ENCODE data around the gene STK4. TPM values are rescaled to one million over a fixed set of nuclear protein-coding genes. Genes with fewer than 3 reads are reported as not detected.

Gene STK4
- total RNA-seq, 4 donors from 2014 or later: 25.4 to 63.9 (median 33.5) TPM

DNA sequence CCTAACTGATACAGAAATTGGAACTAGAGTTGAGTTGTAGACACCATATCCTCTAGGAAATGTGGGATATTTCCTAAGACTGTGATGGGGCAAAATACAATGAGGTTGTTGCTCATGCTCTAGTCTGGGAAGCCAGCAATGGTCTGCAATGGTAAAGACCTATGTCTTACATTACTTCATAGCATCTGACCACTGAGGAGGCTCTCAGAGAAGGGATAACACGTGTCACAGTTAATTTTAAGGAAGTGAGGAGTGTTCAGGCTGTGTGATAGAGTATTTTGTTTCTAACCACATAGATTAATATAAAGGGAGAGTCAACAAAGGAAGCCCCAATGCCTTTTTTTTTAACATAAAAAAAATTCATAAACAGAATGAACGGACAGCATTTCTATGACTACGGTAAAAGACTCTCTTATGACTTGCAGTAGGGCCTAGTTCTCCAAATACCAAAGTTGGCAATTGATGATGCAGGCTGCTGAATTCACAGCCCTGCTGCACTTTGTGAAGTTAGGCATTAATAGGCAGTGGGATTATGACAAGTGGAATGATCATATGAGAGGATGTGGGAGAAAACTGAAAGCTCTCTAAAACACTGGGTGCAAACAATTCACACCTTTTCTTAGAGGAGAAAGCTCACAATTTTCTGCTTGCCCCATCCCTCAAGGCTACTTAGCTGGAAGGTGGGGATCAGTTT lies 120.9 kb downstream of the STK4 start:
- no peak overlapping the region for H3K27ac ChIP-seq
- no peak overlapping the region for H3K4me3 ChIP-seq
- no peak for DNase-seq (ENCODE audit: low spot score in 2 of 2)
- no peak for TF ChIP-seq POLR2A (IDR thresholded peaks at IDR 0.05)
- no peak for TF ChIP-seq POLR2AphosphoS5 (IDR thresholded peaks at IDR 0.05)
- TF ChIP-seq, protein P1, sequence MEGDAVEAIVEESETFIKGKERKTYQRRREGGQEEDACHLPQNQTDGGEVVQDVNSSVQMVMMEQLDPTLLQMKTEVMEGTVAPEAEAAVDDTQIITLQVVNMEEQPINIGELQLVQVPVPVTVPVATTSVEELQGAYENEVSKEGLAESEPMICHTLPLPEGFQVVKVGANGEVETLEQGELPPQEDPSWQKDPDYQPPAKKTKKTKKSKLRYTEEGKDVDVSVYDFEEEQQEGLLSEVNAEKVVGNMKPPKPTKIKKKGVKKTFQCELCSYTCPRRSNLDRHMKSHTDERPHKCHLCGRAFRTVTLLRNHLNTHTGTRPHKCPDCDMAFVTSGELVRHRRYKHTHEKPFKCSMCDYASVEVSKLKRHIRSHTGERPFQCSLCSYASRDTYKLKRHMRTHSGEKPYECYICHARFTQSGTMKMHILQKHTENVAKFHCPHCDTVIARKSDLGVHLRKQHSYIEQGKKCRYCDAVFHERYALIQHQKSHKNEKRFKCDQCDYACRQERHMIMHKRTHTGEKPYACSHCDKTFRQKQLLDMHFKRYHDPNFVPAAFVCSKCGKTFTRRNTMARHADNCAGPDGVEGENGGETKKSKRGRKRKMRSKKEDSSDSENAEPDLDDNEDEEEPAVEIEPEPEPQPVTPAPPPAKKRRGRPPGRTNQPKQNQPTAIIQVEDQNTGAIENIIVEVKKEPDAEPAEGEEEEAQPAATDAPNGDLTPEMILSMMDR (IDR thresholded peaks at IDR 0.05): no peak
- TF ChIP-seq EP300 (IDR thresholded peaks at IDR 0.05): no peak
- 77% methylated on average over 3 of the region's 3 CpGs for WGBS
- no peaks in the 10 kb centered on the region for H3K4me1 ChIP-seq
- no peaks in the 10 kb centered on the region for H3K9me3 ChIP-seq
- no peaks in the 10 kb centered on the region for H3K27me3 ChIP-seq
- no peaks in the 10 kb centered on the region for H3K36me3 ChIP-seq

GRCh38 chr20:45087814-45088213 lies 121.5 kb downstream of the STK4 start:
- no peaks in the 10 kb centered on the region for H3K36me3 ChIP-seq
- H3K27ac ChIP-seq: no peak overlapping the region
- H3K4me1 ChIP-seq: no peaks in the 10 kb centered on the region
- H3K9me3 ChIP-seq: no peaks in the 10 kb centered on the region
- no peak for TF ChIP-seq POLR2A (IDR thresholded peaks at IDR 0.05)
- no peak for TF ChIP-seq EP300 (IDR thresholded peaks at IDR 0.05)
- TF ChIP-seq, protein P1 (IDR thresholded peaks at IDR 0.05): no peak
- no peak for TF ChIP-seq POLR2AphosphoS5 (IDR thresholded peaks at IDR 0.05)
- no peaks in the 10 kb centered on the region for H3K27me3 ChIP-seq
- WGBS: 38% methylated on average over 1 of the region's 1 CpG
- DNase-seq (ENCODE audit: low spot score in 2 of 2): no peak
- no peak overlapping the region for H3K4me3 ChIP-seq

- no peaks in the 10 kb centered on the region for H3K36me3 ChIP-seq
- H3K27me3 ChIP-seq: no peaks in the 10 kb centered on the region
- 42% methylated on average over 7 of the region's 7 CpGs for WGBS
- no peaks in the 10 kb centered on the region for H3K4me1 ChIP-seq
- DNase-seq (ENCODE audit: low spot score in 2 of 2): no peak
- TF ChIP-seq POLR2A (IDR thresholded peaks at IDR 0.05): no peak
- TF ChIP-seq EP300 (IDR thresholded peaks at IDR 0.05): no peak
- TF ChIP-seq, protein P1 (IDR thresholded peaks at IDR 0.05): no peak
- TF ChIP-seq POLR2AphosphoS5 (IDR thresholded peaks at IDR 0.05): no peak
- no peak overlapping the region for H3K4me3 ChIP-seq
- H3K27ac ChIP-seq: no peak overlapping the region
- H3K9me3 ChIP-seq: no peaks in the 10 kb centered on the region
These were observed 121.9 kb downstream of the STK4 start for GRCh38 chr20:45088247-45088646.

- H3K4me1 ChIP-seq: peaks cover under 1% of the 10 kb centered on the region
- 92% methylated on average over 3 of the region's 3 CpGs for WGBS
- no peaks in the 10 kb centered on the region for H3K36me3 ChIP-seq
- no peaks in the 10 kb centered on the region for H3K27me3 ChIP-seq
- no peak overlapping the region for H3K27ac ChIP-seq
- H3K4me3 ChIP-seq: no peak overlapping the region
- no peak for DNase-seq (ENCODE audit: low spot score in 2 of 2)
- TF ChIP-seq, protein P1 (IDR thresholded peaks at IDR 0.05): no peak
- TF ChIP-seq POLR2AphosphoS5 (IDR thresholded peaks at IDR 0.05) (no peak), POLR2A (IDR thresholded peaks at IDR 0.05) (no peak), EP300 (IDR thresholded peaks at IDR 0.05) (no peak)
- H3K9me3 ChIP-seq: no peaks in the 10 kb centered on the region
These were observed 124.2 kb downstream of the STK4 start for GRCh38 chr20:45090481-45090880.

DNA sequence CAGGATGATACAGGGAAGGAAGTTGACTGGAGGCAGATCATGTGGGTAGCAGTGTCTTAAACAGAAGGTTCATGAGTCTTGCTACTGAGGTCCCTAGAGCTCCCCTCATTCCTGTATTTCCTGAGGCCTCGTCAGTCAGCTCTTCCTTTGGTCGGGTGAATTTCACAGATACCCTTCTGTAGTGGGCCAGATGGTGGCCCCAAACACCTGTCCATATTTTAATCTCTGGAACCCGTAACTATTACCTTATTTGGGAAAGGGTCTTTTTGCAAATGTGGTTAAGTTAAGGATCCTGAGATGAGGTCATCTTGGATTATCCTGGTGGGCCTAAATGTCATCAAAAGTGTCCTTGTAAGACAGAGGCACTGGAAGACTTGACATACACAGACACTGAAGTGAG lies 125.1 kb downstream of the STK4 start:
- no peak overlapping the region for H3K4me3 ChIP-seq
- H3K4me1 ChIP-seq: peaks cover 4% of the 10 kb centered on the region
- H3K27ac ChIP-seq: no peak overlapping the region
- H3K27me3 ChIP-seq: peaks cover 3% of the 10 kb centered on the region
- DNase-seq (ENCODE audit: low spot score in 2 of 2): no peak
- 87% methylated on average over 3 of the region's 3 CpGs for WGBS
- TF ChIP-seq POLR2AphosphoS5 (IDR thresholded peaks at IDR 0.05): no peak
- no peak for TF ChIP-seq POLR2A (IDR thresholded peaks at IDR 0.05)
- TF ChIP-seq EP300 (IDR thresholded peaks at IDR 0.05): no peak
- TF ChIP-seq, protein P1 (IDR thresholded peaks at IDR 0.05): no peak
- no peaks in the 10 kb centered on the region for H3K9me3 ChIP-seq
- no peaks in the 10 kb centered on the region for H3K36me3 ChIP-seq

Data from suprapubic skin (tissue), 4 donors.